ENCODE measurements around the gene CASP12.

The CASP12 gene

DNA sequence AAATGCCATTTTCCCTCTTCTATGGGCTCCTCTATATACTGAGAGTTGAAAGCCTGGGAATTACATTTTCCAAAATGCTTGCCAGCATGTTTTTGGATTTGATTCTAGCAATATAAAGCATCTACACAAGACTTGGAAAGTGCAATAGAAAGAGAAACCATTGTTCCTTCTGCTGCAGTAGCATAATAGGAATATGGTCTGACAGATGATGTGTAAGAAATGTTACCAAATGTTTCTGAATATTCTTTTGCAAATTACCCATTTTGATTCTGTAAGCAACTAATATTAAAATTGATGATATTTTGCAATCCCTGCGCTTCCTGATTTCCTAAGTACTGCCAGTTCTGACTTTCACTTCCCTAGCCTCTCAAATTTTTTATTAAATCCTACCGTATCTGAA is 61.6 kb downstream of the CASP12 start:
- DNase-seq (ENCODE audit: low spot score), result no peak
